HepG2 (cell line): Measurements from ENCODE around the gene UGCG. TPM values are rescaled to one million over a fixed set of nuclear protein-coding genes. Genes with fewer than 3 reads are reported as not detected.
A peak's percentile ranks its signal among the peaks of the same experiment; 100 is the strongest.

Source experiments
- ATM ChIP-seq: fragments of 450-650 bp; IDR thresholded peaks from 2 replicates; pipeline ENCODE4 v1.7.1; 2017; ENCODE audit warnings: mild to moderate bottlenecking, borderline replicate concordance
- GATAD1 ChIP-seq: IDR thresholded peaks from 2 replicates; pipeline ENCODE4 v1.6.1; 2016; ENCODE audit warnings: missing genetic modification reagents, missing compliant biosample characterization
- KDM5B ChIP-seq: sonication (generic); formaldehyde crosslinking; IDR thresholded peaks from 2 replicates; pipeline ENCODE4 v1.4.0; 2020; ENCODE audit warnings: missing genetic modification reagents, mild to moderate bottlenecking, borderline replicate concordance
- KLF12 ChIP-seq: sonication (generic); formaldehyde crosslinking; IDR thresholded peaks from 2 replicates; pipeline ENCODE4 v1.4.0; 2020; ENCODE audit warnings: missing genetic modification reagents, borderline replicate concordance
- MIXL1 ChIP-seq: IDR thresholded peaks from 2 replicates; pipeline ENCODE4 v1.6.1; 2016
- MTF1 ChIP-seq: sonication (generic); formaldehyde crosslinking; IDR thresholded peaks from 2 replicates; pipeline ENCODE4 v1.5.0; 2020; ENCODE audit warnings: missing genetic modification reagents
- RNF2 ChIP-seq: fragments of 450-650 bp; conservative IDR thresholded peaks from 2 replicates; pipeline ENCODE4 v1.6.1; 2016; ENCODE audit warnings: low read depth
- SOX13 ChIP-seq, 3 experiments: fragments of 450-650 bp in 1 of 3; sonication (generic) in 1 of 3; formaldehyde crosslinking in 1 of 3; IDR thresholded peaks in 2 of 3; conservative IDR thresholded peaks in 1 of 3; 2 replicates each; pipeline versions ENCODE4 v1.5.0 to v1.6.1; 2016 to 2020; ENCODE audit warnings: antibody characterized with exemption in 1 of 3, mild to moderate bottlenecking in 1 of 3, missing compliant biosample characterization in 1 of 3, missing genetic modification reagents in 1 of 3, moderate library complexity in 1 of 3
- TMF1 ChIP-seq: sonication (generic); formaldehyde crosslinking; IDR thresholded peaks from 2 replicates; pipeline ENCODE4 v1.8.1; 2022; ENCODE audit warnings: low read depth, missing genetic modification reagents
- ZBTB7A ChIP-seq: sonication (generic); formaldehyde crosslinking; IDR thresholded peaks from 2 replicates; pipeline ENCODE4 v1.8.0; 2022; ENCODE audit warnings: mild to moderate bottlenecking, missing genetic modification reagents
- ZFP36 ChIP-seq: fragments of 150-350 bp; IDR thresholded peaks from 2 replicates; pipeline ENCODE4 v1.6.1; 2018; ENCODE audit warnings: borderline replicate concordance, low read length, low read depth; ENCODE audit not compliant: partially characterized antibody
- ZNF24 ChIP-seq: fragments of 450-650 bp; IDR thresholded peaks from 2 replicates; pipeline ENCODE4 v1.6.1; 2017; ENCODE audit warnings: antibody characterized with exemption, mild to moderate bottlenecking
- ZNF274 ChIP-seq: sonication (generic); formaldehyde crosslinking; IDR thresholded peaks from 2 replicates; pipeline ENCODE4 v1.5.1; 2020; ENCODE audit warnings: mild to moderate bottlenecking, missing genetic modification reagents
- ZNF292 ChIP-seq: sonication (generic); formaldehyde crosslinking; IDR thresholded peaks from 2 replicates; pipeline ENCODE4 v1.8.1; 2022; ENCODE audit warnings: mild to moderate bottlenecking, low read depth, missing genetic modification reagents, borderline replicate concordance
- ZNF3 ChIP-seq: IDR thresholded peaks from 2 replicates; pipeline ENCODE4 v1.7.0; 2017; ENCODE audit warnings: inconsistent platforms
- ZNF782 ChIP-seq: sonication (generic); formaldehyde crosslinking; IDR thresholded peaks from 2 replicates; pipeline ENCODE4 v1.4.0; 2020; ENCODE audit warnings: missing genetic modification reagents, mild to moderate bottlenecking, borderline replicate concordance
- polyA plus RNA-seq, 8 experiments: library from polyadenylated mRNA; depleted of rRNA in 3 of 8; stranded (reverse) in 7 of 8; unstranded in 1 of 8; fragments of >200 nt; fragmentation: Illumina TruSeq in 4 of 8; extraction: Trizol in 4 of 8; gene quantifications; 2 replicates each; pipeline versions ENCODE4 v1.2.1 to v1.2.3, GENCODE V29; 2011 to 2016; ENCODE audit warnings: low read depth in 4 of 8, missing spikeins in 1 of 8, mixed read lengths in 1 of 8; ENCODE audit not compliant: insufficient read depth in 1 of 8
- total RNA-seq, 5 experiments: library from RNA; depleted of rRNA; stranded (reverse); fragments of >200 nt; fragmentation: Illumina TruSeq; extraction: Trizol; gene quantifications; 2 replicates each; pipeline ENCODE4 v1.2.3, GENCODE V29; 2016; ENCODE audit warnings: low read depth in 1 of 5
- TF ChIP-seq, protein P1 (sequence below): sonication (generic); formaldehyde crosslinking; IDR thresholded peaks from 2 replicates; pipeline ENCODE4 v1.5.1; 2020; ENCODE audit warnings: mild to moderate bottlenecking, missing genetic modification reagents, moderate library complexity
- TF ChIP-seq, protein P2 (sequence below): sonication (generic); formaldehyde crosslinking; conservative IDR thresholded peaks from 2 replicates; pipeline ENCODE4 v1.5.0; 2020; ENCODE audit warnings: missing genetic modification reagents
- TF ChIP-seq, protein P3 (sequence below): sonication (generic); formaldehyde crosslinking; IDR thresholded peaks from 2 replicates; pipeline ENCODE4 v1.4.0; 2020; ENCODE audit warnings: missing genetic modification reagents
- TF ChIP-seq, protein P4 (sequence below): sonication (generic); formaldehyde crosslinking; IDR thresholded peaks from 2 replicates; pipeline ENCODE4 v1.8.0; 2022; ENCODE audit warnings: low read depth, missing genetic modification reagents
- TF ChIP-seq, protein P5 (sequence below): sonication (generic); formaldehyde crosslinking; IDR thresholded peaks from 2 replicates; pipeline ENCODE4 v1.5.0; 2020; ENCODE audit warnings: mild to moderate bottlenecking, low read depth, missing genetic modification reagents, borderline replicate concordance

The UGCG gene
- total and polyA plus RNA-seq, 2 of the 13 experiments (the other 11 are each of a cell fraction or from before 2014, with no cell fraction given): 10.5 to 13.9 TPM

DNA sequence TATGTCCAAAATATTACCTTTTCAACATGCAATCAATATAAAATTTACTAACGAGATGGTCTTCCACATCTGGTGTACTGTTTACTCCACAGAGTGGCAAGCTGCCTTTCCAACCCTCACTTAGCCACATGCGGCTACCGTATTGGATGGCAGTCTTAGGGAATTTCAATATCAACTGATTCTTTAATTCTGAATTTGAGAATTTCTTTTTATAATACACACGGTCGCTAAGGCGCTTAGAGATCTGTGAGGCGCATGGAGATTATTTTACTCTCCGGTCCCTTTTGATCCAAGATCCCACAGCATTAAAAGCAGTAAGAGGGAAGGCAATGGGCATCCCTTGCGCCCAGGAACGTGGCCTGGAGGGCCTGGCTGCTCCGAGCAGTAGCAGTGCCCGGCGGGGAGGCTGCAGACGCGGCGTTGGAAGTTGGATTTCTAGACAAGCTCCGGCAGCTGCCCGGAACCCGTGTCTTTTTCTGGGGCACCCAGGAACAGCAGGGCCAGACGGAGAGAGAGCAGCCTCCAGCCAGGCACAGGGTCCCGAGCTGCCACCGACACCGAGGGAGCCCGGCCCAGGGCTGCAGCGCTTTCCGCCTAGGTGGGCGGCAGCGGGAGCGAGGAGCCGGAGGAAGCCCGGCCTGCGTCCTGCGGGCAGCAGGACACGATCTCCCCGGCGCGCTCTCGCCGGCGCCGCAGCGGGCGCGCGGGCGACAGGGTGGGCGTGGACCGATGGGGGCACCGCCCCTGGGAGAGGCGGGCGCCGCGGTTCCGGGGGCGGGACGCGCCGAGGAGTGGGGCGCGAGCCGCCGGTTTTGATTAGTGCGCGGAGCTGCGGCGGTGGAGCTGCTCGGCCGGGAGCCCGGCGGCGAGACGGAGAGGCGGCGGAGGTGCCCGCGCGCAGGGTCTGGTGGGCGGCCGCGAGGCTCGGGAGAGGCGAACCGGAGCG lies at the start of gene UGCG (continued):
- TF ChIP-seq, protein P1, sequence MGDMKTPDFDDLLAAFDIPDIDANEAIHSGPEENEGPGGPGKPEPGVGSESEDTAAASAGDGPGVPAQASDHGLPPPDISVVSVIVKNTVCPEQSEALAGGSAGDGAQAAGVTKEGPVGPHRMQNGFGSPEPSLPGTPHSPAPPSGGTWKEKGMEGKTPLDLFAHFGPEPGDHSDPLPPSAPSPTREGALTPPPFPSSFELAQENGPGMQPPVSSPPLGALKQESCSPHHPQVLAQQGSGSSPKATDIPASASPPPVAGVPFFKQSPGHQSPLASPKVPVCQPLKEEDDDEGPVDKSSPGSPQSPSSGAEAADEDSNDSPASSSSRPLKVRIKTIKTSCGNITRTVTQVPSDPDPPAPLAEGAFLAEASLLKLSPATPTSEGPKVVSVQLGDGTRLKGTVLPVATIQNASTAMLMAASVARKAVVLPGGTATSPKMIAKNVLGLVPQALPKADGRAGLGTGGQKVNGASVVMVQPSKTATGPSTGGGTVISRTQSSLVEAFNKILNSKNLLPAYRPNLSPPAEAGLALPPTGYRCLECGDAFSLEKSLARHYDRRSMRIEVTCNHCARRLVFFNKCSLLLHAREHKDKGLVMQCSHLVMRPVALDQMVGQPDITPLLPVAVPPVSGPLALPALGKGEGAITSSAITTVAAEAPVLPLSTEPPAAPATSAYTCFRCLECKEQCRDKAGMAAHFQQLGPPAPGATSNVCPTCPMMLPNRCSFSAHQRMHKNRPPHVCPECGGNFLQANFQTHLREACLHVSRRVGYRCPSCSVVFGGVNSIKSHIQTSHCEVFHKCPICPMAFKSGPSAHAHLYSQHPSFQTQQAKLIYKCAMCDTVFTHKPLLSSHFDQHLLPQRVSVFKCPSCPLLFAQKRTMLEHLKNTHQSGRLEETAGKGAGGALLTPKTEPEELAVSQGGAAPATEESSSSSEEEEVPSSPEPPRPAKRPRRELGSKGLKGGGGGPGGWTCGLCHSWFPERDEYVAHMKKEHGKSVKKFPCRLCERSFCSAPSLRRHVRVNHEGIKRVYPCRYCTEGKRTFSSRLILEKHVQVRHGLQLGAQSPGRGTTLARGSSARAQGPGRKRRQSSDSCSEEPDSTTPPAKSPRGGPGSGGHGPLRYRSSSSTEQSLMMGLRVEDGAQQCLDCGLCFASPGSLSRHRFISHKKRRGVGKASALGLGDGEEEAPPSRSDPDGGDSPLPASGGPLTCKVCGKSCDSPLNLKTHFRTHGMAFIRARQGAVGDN (CRISPR knock-in tag): peak; percentile 77
- no peak; the same call in 1 of the 2 replicates for TF ChIP-seq TMF1 (CRISPR knock-in tag)
- TF ChIP-seq KDM5B (CRISPR knock-in tag): peak; percentile 58; the same call in 1 of the 2 replicates
- TF ChIP-seq MTF1: no peak
- TF ChIP-seq ZBTB7A (CRISPR knock-in tag): no peak
- no peak for TF ChIP-seq ZFP36
- TF ChIP-seq, protein P2, sequence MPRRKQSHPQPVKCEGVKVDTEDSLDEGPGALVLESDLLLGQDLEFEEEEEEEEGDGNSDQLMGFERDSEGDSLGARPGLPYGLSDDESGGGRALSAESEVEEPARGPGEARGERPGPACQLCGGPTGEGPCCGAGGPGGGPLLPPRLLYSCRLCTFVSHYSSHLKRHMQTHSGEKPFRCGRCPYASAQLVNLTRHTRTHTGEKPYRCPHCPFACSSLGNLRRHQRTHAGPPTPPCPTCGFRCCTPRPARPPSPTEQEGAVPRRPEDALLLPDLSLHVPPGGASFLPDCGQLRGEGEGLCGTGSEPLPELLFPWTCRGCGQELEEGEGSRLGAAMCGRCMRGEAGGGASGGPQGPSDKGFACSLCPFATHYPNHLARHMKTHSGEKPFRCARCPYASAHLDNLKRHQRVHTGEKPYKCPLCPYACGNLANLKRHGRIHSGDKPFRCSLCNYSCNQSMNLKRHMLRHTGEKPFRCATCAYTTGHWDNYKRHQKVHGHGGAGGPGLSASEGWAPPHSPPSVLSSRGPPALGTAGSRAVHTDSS (CRISPR knock-in tag): no peak
- TF ChIP-seq ZNF782 (CRISPR knock-in tag): 0 out of 2 replicates have a peak, but pooled peaks have one; percentile 4
- no peak for TF ChIP-seq ATM
- peak; percentile 96 for TF ChIP-seq ZNF292 (CRISPR knock-in tag)
- TF ChIP-seq, protein P3, sequence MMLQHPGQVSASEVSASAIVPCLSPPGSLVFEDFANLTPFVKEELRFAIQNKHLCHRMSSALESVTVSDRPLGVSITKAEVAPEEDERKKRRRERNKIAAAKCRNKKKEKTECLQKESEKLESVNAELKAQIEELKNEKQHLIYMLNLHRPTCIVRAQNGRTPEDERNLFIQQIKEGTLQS (CRISPR knock-in tag): no peak
- peak; percentile 51; the same call in 1 of the 2 replicates for TF ChIP-seq MIXL1 (CRISPR knock-in tag)
- TF ChIP-seq GATAD1 (CRISPR knock-in tag): no peak
- TF ChIP-seq KLF12 (CRISPR knock-in tag): peak; percentile 75
- no peak for TF ChIP-seq ZNF24
- TF ChIP-seq ZNF274: peak; percentile 80
- TF ChIP-seq, protein P4, sequence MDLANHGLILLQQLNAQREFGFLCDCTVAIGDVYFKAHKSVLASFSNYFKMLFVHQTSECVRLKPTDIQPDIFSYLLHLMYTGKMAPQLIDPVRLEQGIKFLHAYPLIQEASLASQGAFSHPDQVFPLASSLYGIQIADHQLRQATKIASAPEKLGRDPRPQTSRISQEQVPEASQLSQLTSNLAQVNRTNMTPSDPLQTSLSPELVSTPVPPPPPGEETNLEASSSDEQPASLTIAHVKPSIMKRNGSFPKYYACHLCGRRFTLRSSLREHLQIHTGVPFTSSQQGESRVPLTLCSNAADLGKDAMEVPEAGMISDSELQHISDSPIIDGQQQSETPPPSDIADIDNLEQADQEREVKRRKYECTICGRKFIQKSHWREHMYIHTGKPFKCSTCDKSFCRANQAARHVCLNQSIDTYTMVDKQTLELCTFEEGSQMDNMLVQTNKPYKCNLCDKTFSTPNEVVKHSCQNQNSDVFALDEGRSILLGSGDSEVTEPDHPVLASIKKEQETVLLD (CRISPR knock-in tag): no peak
- no peak for TF ChIP-seq ZNF3 (CRISPR knock-in tag)
- TF ChIP-seq, protein P5, sequence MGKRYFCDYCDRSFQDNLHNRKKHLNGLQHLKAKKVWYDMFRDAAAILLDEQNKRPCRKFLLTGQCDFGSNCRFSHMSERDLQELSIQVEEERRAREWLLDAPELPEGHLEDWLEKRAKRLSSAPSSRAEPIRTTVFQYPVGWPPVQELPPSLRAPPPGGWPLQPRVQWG (CRISPR knock-in tag): no peak
- no peak for TF ChIP-seq SOX13 (IDR thresholded peaks at IDR 0.05)
- TF ChIP-seq SOX13 (CRISPR knock-in tag; conservative IDR thresholded peaks at IDR 0.05 in 1 of 2, IDR thresholded peaks at IDR 0.05 in 1 of 2): peak in 1 of 2 experiments; percentile 29; a peak in 1 of 4 replicates
- TF ChIP-seq RNF2: peak; percentile 44; the same call in 1 of the 2 replicates
